HEK293 (cell line): Measurements from ENCODE around the gene THSD7A.

Experiments used
- CTCF ChIA-PET: fragments of 350-600 bp; formaldehyde crosslinking; extraction: SDS; loops from one replicate; lab custom pipeline; 2021; ENCODE audit warnings: antibody characterized with exemption; lab: Yijun Ruan, JAX
- POLR2A ChIA-PET: fragments of 300-600 bp; formaldehyde crosslinking; extraction: SDS; loops from one replicate; lab custom pipeline; 2020; ENCODE audit warnings: antibody characterized with exemption, inconsistent platforms; lab: Yijun Ruan, JAX
- H3K27ac ChIP-seq: fragments of 200-500 bp; sonication (Bioruptor generic); 2 replicates; pipeline ENCODE4 v1.5.1; 2014; ENCODE audit warnings: low read depth, low read length, control low read depth, inconsistent platforms; ENCODE audit errors: extremely low read depth
- H3K36me3 ChIP-seq, 2 experiments: fragments of 200-500 bp in 1 of 2; sonication (Bioruptor generic) in 1 of 2; 1 replicate in 1 of 2; 2 replicates in 1 of 2; pipeline ENCODE4 v1.5.1; 2014 to 2017; ENCODE audit warnings: inconsistent platforms in 2 of 2, low read length in 2 of 2; ENCODE audit not compliant: control insufficient read depth in 2 of 2, insufficient read depth in 1 of 2
- H3K4me1 ChIP-seq: fragments of 200-500 bp; sonication (Bioruptor generic); 2 replicates; pipeline ENCODE4 v1.5.1; 2014; ENCODE audit warnings: mild to moderate bottlenecking, low read length, inconsistent platforms; ENCODE audit not compliant: control insufficient read depth, insufficient read depth
- H3K4me3 ChIP-seq: 2 replicates; pipeline ENCODE4 v1.5.1; 2011; ENCODE audit warnings: low read depth, mild to moderate bottlenecking, control low read depth, low read length, moderate library complexity
- H3K9me3 ChIP-seq: fragments of 200-500 bp; sonication (Bioruptor generic); 2 replicates; pipeline ENCODE4 v1.5.1; 2014; ENCODE audit warnings: low read depth, low read length, inconsistent platforms; ENCODE audit not compliant: control insufficient read depth, insufficient read depth
- PATZ1 ChIP-seq: fragments of 450-650 bp; formaldehyde crosslinking; IDR thresholded peaks from 2 replicates; pipeline ENCODE4 v1.5.1; 2016; ENCODE audit warnings: missing biosample characterization, missing genetic modification characterization
- REPIN1 ChIP-seq: fragments of 450-650 bp; formaldehyde crosslinking; IDR thresholded peaks from 2 replicates; pipeline ENCODE4 v1.5.1; 2017; ENCODE audit warnings: missing biosample characterization, missing genetic modification characterization, low read depth
- ZBTB7A ChIP-seq: fragments of 450-650 bp; formaldehyde crosslinking; IDR thresholded peaks from 2 replicates; pipeline ENCODE4 v1.5.1; 2016; ENCODE audit warnings: low read depth, missing biosample characterization, missing genetic modification characterization
- ZNF140 ChIP-seq: fragments of 450-650 bp; formaldehyde crosslinking; IDR thresholded peaks from 2 replicates; pipeline ENCODE4 v1.5.1; 2016; ENCODE audit warnings: missing biosample characterization, missing genetic modification characterization
- ZNF157 ChIP-seq: fragments of 450-650 bp; formaldehyde crosslinking; IDR thresholded peaks from 2 replicates; pipeline ENCODE4 v1.5.1; 2016; ENCODE audit warnings: missing biosample characterization, missing genetic modification characterization
- ZNF266 ChIP-seq: fragments of 450-650 bp; formaldehyde crosslinking; IDR thresholded peaks from 2 replicates; pipeline ENCODE4 v1.5.1; 2016; ENCODE audit warnings: missing biosample characterization, missing genetic modification characterization, low read depth
- ZNF302 ChIP-seq: fragments of 450-650 bp; formaldehyde crosslinking; IDR thresholded peaks from 2 replicates; pipeline ENCODE4 v1.5.1; 2016; ENCODE audit warnings: missing biosample characterization, missing genetic modification characterization, low read depth
- ZNF350 ChIP-seq: fragments of 450-650 bp; formaldehyde crosslinking; IDR thresholded peaks from 2 replicates; pipeline ENCODE4 v1.5.0; 2017; ENCODE audit warnings: missing biosample characterization, mild to moderate bottlenecking, missing genetic modification characterization
- ZNF398 ChIP-seq: fragments of 450-650 bp; formaldehyde crosslinking; IDR thresholded peaks from 2 replicates; pipeline ENCODE4 v1.5.1; 2017; ENCODE audit warnings: missing biosample characterization, missing genetic modification characterization
- ZNF513 ChIP-seq: fragments of 450-650 bp; IDR thresholded peaks from 2 replicates; pipeline ENCODE4 v1.5.1; 2018; ENCODE audit warnings: missing biosample characterization, missing genetic modification characterization
- ZNF529 ChIP-seq: fragments of 450-650 bp; formaldehyde crosslinking; IDR thresholded peaks from 2 replicates; pipeline ENCODE4 v1.5.1; 2017; ENCODE audit warnings: missing genetic modification characterization, missing biosample characterization; ENCODE audit not compliant: insufficient replicate concordance
- ZNF677 ChIP-seq: fragments of 450-650 bp; IDR thresholded peaks from 2 replicates; pipeline ENCODE4 v1.5.0; 2018; ENCODE audit warnings: missing biosample characterization, mild to moderate bottlenecking, missing genetic modification characterization, moderate library complexity
- ZNF792 ChIP-seq: fragments of 450-650 bp; formaldehyde crosslinking; IDR thresholded peaks from 2 replicates; pipeline ENCODE4 v1.5.1; 2016; ENCODE audit warnings: missing biosample characterization, missing genetic modification characterization
- TF ChIP-seq, protein P1 (sequence below): fragments of 450-650 bp; formaldehyde crosslinking; IDR thresholded peaks from 2 replicates; pipeline ENCODE4 v1.5.1; 2017; ENCODE audit warnings: missing biosample characterization, missing genetic modification characterization
- TF ChIP-seq, protein P2 (sequence below): fragments of 450-650 bp; formaldehyde crosslinking; IDR thresholded peaks from 2 replicates; pipeline ENCODE4 v1.5.1; 2016; ENCODE audit warnings: missing biosample characterization, missing genetic modification characterization
- TF ChIP-seq, protein P3 (sequence below): fragments of 450-650 bp; formaldehyde crosslinking; IDR thresholded peaks from 2 replicates; pipeline ENCODE4 v1.5.1; 2016; ENCODE audit warnings: missing biosample characterization, missing genetic modification characterization

The THSD7A gene

DNA sequence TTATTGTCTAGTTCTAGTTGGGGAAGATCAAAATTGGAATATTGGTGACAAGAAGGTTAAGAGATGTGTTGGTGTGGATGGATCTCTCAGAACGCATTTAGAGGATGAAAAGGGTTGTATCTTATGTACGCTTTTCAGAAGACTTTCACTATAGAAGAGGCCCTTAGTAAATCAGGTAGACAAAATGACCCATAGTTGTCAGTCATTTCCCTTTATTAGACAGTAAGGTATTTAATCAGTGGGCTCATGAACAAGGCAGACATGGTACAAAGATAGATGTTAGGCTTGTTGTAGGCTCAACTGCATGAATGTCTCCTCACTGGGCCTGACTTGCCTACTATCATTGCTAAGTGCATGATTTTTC is 499.2 kb downstream of the THSD7A start (continued):
- TF ChIP-seq ZNF398 (tag by site-specific recombination), result no peak
- TF ChIP-seq, protein P1, sequence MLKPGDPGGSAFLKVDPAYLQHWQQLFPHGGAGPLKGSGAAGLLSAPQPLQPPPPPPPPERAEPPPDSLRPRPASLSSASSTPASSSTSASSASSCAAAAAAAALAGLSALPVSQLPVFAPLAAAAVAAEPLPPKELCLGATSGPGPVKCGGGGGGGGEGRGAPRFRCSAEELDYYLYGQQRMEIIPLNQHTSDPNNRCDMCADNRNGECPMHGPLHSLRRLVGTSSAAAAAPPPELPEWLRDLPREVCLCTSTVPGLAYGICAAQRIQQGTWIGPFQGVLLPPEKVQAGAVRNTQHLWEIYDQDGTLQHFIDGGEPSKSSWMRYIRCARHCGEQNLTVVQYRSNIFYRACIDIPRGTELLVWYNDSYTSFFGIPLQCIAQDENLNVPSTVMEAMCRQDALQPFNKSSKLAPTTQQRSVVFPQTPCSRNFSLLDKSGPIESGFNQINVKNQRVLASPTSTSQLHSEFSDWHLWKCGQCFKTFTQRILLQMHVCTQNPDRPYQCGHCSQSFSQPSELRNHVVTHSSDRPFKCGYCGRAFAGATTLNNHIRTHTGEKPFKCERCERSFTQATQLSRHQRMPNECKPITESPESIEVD (tag by site-specific recombination), result no peak
- TF ChIP-seq, all 188 proteins: peak for 0

GRCh38 chr7:11332186-11332864 is 499.7 kb downstream of the THSD7A start:
- TF ChIP-seq PATZ1 (no peak), ZNF157 (tag by site-specific recombination) (no peak), ZNF266 (tag by site-specific recombination) (no peak), ZNF677 (tag by site-specific recombination) (no peak), ZNF302 (tag by site-specific recombination) (no peak), ZNF513 (no peak), REPIN1 (tag by site-specific recombination) (no peak), ZNF792 (no peak), ZNF140 (tag by site-specific recombination) (no peak), ZNF529 (no peak), ZBTB7A (tag by site-specific recombination) (no peak), ZNF350 (tag by site-specific recombination) (no peak)
- TF ChIP-seq, protein P2, sequence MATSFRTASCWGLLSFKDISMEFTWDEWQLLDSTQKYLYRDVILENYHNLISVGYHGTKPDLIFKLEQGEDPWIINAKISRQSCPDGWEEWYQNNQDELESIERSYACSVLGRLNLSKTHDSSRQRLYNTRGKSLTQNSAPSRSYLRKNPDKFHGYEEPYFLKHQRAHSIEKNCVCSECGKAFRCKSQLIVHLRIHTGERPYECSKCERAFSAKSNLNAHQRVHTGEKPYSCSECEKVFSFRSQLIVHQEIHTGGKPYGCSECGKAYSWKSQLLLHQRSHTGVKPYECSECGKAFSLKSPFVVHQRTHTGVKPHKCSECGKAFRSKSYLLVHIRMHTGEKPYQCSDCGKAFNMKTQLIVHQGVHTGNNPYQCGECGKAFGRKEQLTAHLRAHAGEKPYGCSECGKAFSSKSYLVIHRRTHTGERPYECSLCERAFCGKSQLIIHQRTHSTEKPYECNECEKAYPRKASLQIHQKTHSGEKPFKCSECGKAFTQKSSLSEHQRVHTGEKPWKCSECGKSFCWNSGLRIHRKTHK (tag by site-specific recombination), result no peak
- TF ChIP-seq, protein P3, sequence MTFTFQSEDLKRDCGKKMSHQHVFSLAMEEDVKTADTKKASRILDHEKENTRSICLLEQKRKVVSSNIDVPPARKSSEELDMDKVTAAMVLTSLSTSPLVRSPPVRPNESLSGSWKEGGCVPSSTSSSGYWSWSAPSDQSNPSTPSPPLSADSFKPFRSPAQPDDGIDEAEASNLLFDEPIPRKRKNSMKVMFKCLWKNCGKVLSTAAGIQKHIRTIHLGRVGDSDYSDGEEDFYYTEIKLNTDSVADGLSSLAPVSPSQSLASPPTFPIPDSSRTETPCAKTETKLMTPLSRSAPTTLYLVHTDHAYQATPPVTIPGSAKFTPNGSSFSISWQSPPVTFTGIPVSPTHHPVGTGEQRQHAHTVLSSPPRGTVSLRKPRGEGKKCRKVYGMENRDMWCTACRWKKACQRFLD (tag by site-specific recombination), result no peak
- Histone ChIP-seq H3K27ac (no peak overlapping the region), H3K36me3 (no peaks in the 10 kb centered on the region), H3K9me3 (no peaks in the 10 kb centered on the region), H3K4me3 (no peak overlapping the region), H3K4me1 (no peaks in the 10 kb centered on the region)
- ChIA-PET POLR2A (no interaction called here), CTCF (interaction anchor here (1.1 kb wide), 1 partner anchor 9 kb away, joined by 4 read pairs; no protein-coding TSS in a partner anchor)
